GM19455 (cell line): ENCODE measurements around the gene CACNG3.
"Not testable (repeated sequence)": the region's sequence is repeated elsewhere in the genome, so short reads cannot be mapped to it uniquely, and the experiment has no call there.

ENCODE experiments used
- ATAC-seq: cut with Tn5 transposase; IDR thresholded peaks from one replicate; pipeline ENCODE4 v1.9.1; 2021; ENCODE audit not compliant: unreplicated experiment

The CACNG3 gene

GRCh38 chr16:24275413-24275812 is 19.3 kb downstream of the CACNG3 start:
- ATAC-seq, result no peak

DNA sequence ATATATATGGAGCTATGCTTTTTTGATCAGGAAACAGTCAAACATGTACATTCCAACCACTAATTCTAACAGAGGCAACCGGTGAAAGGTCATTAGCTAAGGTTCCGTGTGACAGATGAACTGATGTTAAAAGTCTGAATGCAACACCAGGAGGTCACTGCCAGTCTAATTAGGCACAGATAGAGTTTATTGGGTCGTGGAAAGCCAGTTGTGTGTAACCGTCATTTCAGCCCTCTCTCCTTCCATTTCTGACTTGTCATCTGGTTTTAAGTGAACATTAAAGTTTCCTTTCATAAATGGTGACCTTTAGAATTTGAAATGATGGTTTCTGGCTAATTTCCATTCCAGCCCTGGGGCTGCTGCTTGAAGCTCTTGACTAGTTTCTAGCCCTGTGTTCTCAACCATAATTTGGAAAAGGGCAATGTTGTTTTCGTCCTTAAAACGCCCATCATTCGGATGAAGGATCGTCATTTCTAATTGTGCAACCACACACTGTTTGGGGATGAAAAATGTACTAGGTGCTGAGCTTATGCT is 23.9 kb downstream of the CACNG3 start:
- no peak for ATAC-seq

DNA sequence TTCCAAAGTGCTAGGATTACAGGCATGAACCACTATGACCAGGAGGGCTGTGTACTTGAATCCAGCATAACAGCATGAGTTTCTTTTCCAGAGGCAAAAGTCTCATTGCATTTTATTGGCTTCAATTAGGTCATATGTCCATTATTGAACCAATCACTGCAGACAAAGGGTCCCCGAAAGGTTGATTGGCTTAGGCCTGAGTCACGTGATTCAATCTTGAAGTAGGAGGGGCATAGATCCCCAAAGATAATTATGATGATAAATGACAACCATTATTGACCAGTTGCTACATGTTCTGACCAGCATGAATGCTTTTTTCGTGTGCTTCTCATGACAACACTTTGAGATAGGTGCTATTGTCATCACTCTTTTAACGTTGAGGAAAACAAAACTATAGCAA is 25.3 kb downstream of the CACNG3 start:
- ATAC-seq, result no peak

- ATAC-seq, result no peak
These were observed 26.0 kb downstream of the CACNG3 start for GRCh38 chr16:24282141-24282540.

- ATAC-seq, result no peak
These were observed 30.7 kb downstream of the CACNG3 start for GRCh38 chr16:24286741-24287405.

GRCh38 chr16:24288516-24288915 is 32.4 kb downstream of the CACNG3 start:
- no peak for ATAC-seq

GRCh38 chr16:24289166-24289700 is 33.1 kb downstream of the CACNG3 start:
- ATAC-seq, result no peak

- no peak for ATAC-seq
These were observed 35.8 kb downstream of the CACNG3 start for GRCh38 chr16:24291932-24292331.

DNA sequence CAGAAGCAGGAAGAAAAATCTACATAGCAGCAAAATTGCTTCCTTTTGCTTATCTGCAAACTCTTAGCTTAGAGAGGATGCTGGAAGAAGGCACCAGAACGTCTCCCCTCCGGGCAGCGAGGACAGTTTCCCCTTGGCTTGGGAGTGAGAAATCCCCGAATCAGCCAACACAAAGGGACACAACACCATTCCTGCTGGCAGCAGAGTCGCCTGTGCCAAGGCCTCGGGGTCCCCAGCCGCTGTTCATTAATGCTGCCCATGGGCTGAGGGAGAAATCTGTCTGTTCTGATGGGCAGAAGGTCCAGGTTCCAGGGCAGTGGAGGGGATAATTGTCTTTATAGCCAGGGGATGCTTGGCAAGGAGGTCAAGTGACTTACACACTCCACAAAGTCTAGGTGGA is 38.0 kb downstream of the CACNG3 start:
- no peak for ATAC-seq

DNA sequence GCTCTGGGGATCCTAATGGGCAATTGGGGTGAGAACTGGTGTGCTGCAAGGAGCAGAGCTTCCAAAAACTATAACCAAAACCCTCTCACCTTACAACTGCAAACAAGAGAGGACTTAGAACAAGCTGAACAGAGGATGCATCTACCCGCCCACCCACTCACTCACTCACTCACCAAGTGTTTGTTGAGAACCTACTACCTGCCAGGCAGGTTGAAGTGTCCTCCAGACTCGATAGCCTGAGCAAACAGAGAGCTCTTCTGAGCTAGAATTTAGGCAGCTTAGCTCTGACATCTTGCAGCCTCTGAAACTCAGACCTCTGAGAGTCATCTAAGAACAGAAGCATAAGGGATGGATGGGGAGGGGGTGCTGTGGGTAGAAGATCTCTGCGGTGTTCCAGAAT is 41.2 kb downstream of the CACNG3 start:
- no peak for ATAC-seq

- no peak for ATAC-seq
These were observed 42.5 kb downstream of the CACNG3 start for GRCh38 chr16:24298548-24299167.

- ATAC-seq, result not testable (repeated sequence)
These were observed 44.6 kb downstream of the CACNG3 start for GRCh38 chr16:24300750-24301149.

- ATAC-seq, result no peak
These were observed 46.5 kb downstream of the CACNG3 start for GRCh38 chr16:24302636-24303035.

DNA sequence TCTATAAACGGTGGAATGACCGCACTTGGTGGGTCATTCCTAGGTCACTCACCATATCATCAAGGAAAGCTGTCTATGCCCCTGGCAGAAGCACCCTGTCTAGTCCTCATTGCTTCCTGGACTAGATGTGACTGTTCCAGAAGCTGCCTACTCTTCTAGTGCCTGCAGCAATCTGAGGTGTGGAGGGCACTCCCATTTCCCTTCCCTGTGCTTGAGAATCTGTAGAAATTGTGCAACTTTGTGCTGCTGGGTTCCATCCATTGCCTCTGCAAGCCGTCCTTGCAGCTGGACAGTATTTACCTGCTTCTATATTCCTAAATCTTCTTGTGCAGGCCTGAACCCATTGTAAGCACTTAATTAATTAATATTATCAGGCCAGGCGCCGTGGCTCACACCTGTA is 52.1 kb downstream of the CACNG3 start:
- ATAC-seq, result no peak

- ATAC-seq, result no peak
These were observed 53.4 kb downstream of the CACNG3 start for GRCh38 chr16:24309258-24310142.

- no peak for ATAC-seq
These were observed 59.2 kb downstream of the CACNG3 start for GRCh38 chr16:24315343-24315742.

GRCh38 chr16:24318680-24319079 is 62.5 kb downstream of the CACNG3 start:
- no peak for ATAC-seq

DNA sequence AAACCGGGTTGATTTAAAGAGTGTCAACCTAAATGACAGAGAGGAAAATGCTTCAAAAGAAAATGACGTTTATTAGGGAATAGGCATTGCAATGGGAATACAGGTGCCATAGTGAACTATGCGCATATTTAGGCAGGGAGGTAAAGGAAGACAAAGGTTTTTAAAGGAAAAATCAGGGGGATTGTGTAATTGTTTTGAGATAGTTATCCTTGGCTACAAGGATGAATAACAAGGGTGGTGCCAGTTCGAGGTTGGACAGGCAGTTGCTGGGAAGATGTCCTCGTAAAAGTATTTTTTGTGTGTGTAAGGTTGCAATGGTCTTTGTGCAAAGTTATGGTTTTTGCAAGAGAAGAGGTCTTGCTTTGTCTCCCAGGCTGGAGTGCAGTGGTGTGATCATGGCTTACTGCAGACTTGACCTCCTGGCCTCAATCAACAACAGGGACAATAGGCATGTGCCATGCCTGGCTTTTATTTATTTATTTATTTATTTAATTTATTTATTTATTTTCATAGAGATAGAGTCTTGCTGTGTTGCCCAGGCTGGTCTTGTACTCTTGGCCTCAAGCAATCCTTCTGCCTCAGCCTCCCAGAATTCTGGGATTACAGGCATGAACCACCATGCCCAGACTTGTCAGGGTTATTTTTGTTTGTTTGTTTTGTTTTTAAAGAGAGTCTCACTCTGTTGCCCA is 63.1 kb downstream of the CACNG3 start:
- no peak for ATAC-seq

DNA sequence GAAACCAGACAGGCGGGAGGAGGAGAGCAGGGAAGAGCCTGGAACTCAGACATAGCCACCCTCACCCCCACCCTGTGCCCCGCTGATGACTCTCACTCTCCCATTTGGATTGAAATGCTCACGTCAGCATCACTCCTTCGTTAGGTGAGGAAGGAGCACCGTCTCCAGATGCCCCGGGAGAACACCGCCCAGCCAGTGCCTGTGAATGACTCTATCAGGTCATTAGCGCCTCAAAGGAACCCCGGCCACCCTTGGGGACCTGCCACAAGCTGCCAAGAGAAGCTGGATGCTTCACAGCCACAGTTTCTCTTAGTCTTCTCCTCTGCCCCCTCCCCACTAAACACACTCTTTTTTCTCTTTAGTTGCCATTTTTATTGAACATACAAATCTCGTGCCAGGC is 66.0 kb downstream of the CACNG3 start:
- ATAC-seq, result no peak

DNA sequence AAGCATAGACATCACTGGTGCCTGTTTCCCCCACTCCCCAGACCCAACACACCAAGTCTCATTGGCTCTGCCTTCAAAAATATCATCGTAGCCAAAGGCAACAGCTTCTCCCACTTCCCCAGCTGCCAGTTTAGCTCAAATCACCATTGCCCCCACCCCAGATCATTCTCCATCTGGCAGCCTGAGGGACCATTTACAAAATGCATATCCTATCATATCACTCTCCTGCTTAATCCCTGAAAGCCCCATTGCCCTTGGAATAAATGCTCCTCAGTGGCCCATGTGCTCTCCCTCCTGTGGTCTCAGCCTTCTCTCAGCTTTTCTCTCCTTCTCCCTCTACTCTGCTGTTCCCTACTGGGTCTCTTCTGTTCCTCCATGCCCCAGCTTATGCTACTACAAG is 68.3 kb downstream of the CACNG3 start:
- ATAC-seq, result no peak
